HCT116 (cell line): ENCODE results near the gene ST3GAL6. TPM values are rescaled to one million over a fixed set of nuclear protein-coding genes. Genes with fewer than 3 reads are reported as not detected.

Source experiments
- ATAC-seq: fragments of 200-7000 bp; cut with Tn5 transposase; 2 replicates; pipeline ENCODE4 v1.9.1; 2020; ENCODE audit warnings: mild to moderate bottlenecking, moderate library complexity
- BruUV-seq: library from RNA; stranded (reverse); fragments of 400-500 nt; replicated peaks from 2 replicates; lab custom pipeline; 2021; lab: Mats Ljungman, UMichigan
- CTCF ChIA-PET: fragments of 300-600 bp; sonication (Branson Sonifier 250); formaldehyde crosslinking; loops from one replicate; lab custom pipeline; 2021; ENCODE audit warnings: antibody characterized with exemption; lab: Charles Lee
- POLR2A ChIA-PET: fragments of 300-600, 350-600 bp; sonication (Branson Sonifier 250); formaldehyde crosslinking; loops from one replicate; lab custom pipeline; 2021; ENCODE audit warnings: antibody characterized with exemption; lab: Charles Lee
- RAD21 ChIA-PET, 2 experiments: fragments of 300-600 bp; sonication (Branson Sonifier 250); formaldehyde crosslinking; loops; one replicate each; lab custom pipeline; 2023; ENCODE audit warnings: low total read pairs in 2 of 2; ENCODE audit not compliant: uncharacterized antibody in 2 of 2, unreplicated experiment in 2 of 2, low non-redundant PET in 1 of 2; lab: Charles Lee
- DNase-seq: peaks from one replicate; pipeline ENCODE4 v3.0.0-alpha.2; 2010; ENCODE audit warnings: low read depth, low spot score
- H2AFZ ChIP-seq: fragments of 200-600 bp; shearing (Covaris generic), sonication (generic); 2 replicates; pipeline ENCODE4 v1.6.1; 2017; ENCODE audit warnings: low read depth, mixed run types, mixed read lengths, antibody characterized with exemption, low read length; ENCODE audit not compliant: poor library complexity, severe bottlenecking
- H3K27ac ChIP-seq: 2 replicates; pipeline ENCODE4 v1.5.1; 2012; ENCODE audit warnings: low read depth, low read length
- H3K27me3 ChIP-seq: fragments of 200-600 bp; sonication (generic); 2 replicates; pipeline ENCODE4 v1.6.1; 2016; ENCODE audit warnings: mixed run types, low read length, mixed read lengths; ENCODE audit not compliant: insufficient read depth
- H3K36me3 ChIP-seq, 2 experiments: fragments of 200-500 bp in 1 of 2; fragments of 200-600 bp in 1 of 2; sonication (Bioruptor generic) in 1 of 2; sonication (generic) in 1 of 2; 2 replicates each; pipeline versions ENCODE4 v1.5.1 to v1.6.1; 2014 to 2016; ENCODE audit warnings: low read length in 2 of 2, inconsistent platforms in 1 of 2, mixed read lengths in 1 of 2, mixed run types in 1 of 2; ENCODE audit not compliant: insufficient read depth in 2 of 2, control insufficient read depth in 1 of 2
- H3K4me1 ChIP-seq, 2 experiments: fragments of 200-600 bp in 1 of 2; sonication (generic) in 1 of 2; 2 replicates each; pipeline versions ENCODE4 v1.5.1 to v1.6.1; 2012 to 2017; ENCODE audit warnings: low read length in 2 of 2, inconsistent platforms in 1 of 2, mild to moderate bottlenecking in 1 of 2, mixed read lengths in 1 of 2, mixed run types in 1 of 2, moderate library complexity in 1 of 2; ENCODE audit not compliant: insufficient read depth in 2 of 2, control insufficient read depth in 1 of 2
- H3K4me2 ChIP-seq: fragments of 200-600 bp; sonication (generic); 2 replicates; pipeline ENCODE4 v1.6.1; 2017; ENCODE audit warnings: mixed run types, low read length, mixed read lengths
- H3K4me3 ChIP-seq, 2 experiments: fragments of 200-600 bp in 1 of 2; sonication (generic) in 1 of 2; replicated peaks in 1 of 2; 2 replicates each; pipeline ENCODE4 v1.5.1; 2011 to 2016; ENCODE audit warnings: low read length in 2 of 2, control low read depth in 1 of 2, low read depth in 1 of 2, mild to moderate bottlenecking in 1 of 2, mixed read lengths in 1 of 2, mixed run types in 1 of 2
- H3K79me2 ChIP-seq: fragments of 200-600 bp; sonication (generic); 2 replicates; pipeline ENCODE4 v1.6.1; 2017; ENCODE audit warnings: mild to moderate bottlenecking, mixed run types, low read length, moderate library complexity, mixed read lengths; ENCODE audit not compliant: insufficient read depth
- H3K9ac ChIP-seq: fragments of 200-600 bp; sonication (generic); 2 replicates; pipeline ENCODE4 v1.6.1; 2016; ENCODE audit warnings: low read length, mixed read lengths
- H3K9me2 ChIP-seq: fragments of 200-600 bp; sonication (generic), shearing (Covaris generic); 2 replicates; pipeline ENCODE4 v1.6.1; 2017; ENCODE audit warnings: mixed run types, mild to moderate bottlenecking, moderate library complexity; ENCODE audit not compliant: insufficient read depth
- H3K9me3 ChIP-seq, 2 experiments: fragments of 200-500 bp in 1 of 2; fragments of 200-600 bp in 1 of 2; sonication (Bioruptor generic) in 1 of 2; sonication (generic) in 1 of 2; 2 replicates each; pipeline ENCODE4 v1.6.1; 2014 to 2017; ENCODE audit warnings: low read length in 2 of 2, mixed read lengths in 2 of 2, inconsistent platforms in 1 of 2, low read depth in 1 of 2, mild to moderate bottlenecking in 1 of 2, mixed run types in 1 of 2, moderate library complexity in 1 of 2; ENCODE audit not compliant: control insufficient read depth in 1 of 2, insufficient read depth in 1 of 2
- H4K20me1 ChIP-seq: fragments of 200-600 bp; sonication (generic), shearing (Covaris generic); 2 replicates; pipeline ENCODE4 v1.6.1; 2017; ENCODE audit warnings: mixed run types, mild to moderate bottlenecking, moderate library complexity; ENCODE audit not compliant: insufficient read depth
- CBX3 ChIP-seq: IDR thresholded peaks from 2 replicates; pipeline ENCODE4 v1.6.1; 2012; ENCODE audit warnings: low read depth
- CEBPB ChIP-seq: IDR thresholded peaks from 2 replicates; pipeline ENCODE4 v1.6.1; 2012; ENCODE audit warnings: low read depth
- CTCF ChIP-seq, 3 experiments: fragments of 200-600 bp in 1 of 3; sonication (generic) in 1 of 3; IDR thresholded peaks in 2 of 3; conservative IDR thresholded peaks in 1 of 3; 2 replicates each; pipeline ENCODE4 v1.5.1; 2012 to 2017; ENCODE audit warnings: low read depth in 2 of 3, low read length in 2 of 3, antibody characterized with exemption in 1 of 3, borderline replicate concordance in 1 of 3, control low read depth in 1 of 3, mild to moderate bottlenecking in 1 of 3, mixed read lengths in 1 of 3, mixed run types in 1 of 3, moderate library complexity in 1 of 3; ENCODE audit not compliant: insufficient read depth in 1 of 3
- EGR1 ChIP-seq: IDR thresholded peaks from 2 replicates; pipeline ENCODE4 v1.6.1; 2012; ENCODE audit warnings: low read depth
- ELF1 ChIP-seq: IDR thresholded peaks from 2 replicates; pipeline ENCODE4 v1.6.1; 2012; ENCODE audit warnings: low read depth, borderline replicate concordance
- EZH2 ChIP-seq: fragments of 200-600 bp; sonication (generic); IDR thresholded peaks from 2 replicates; pipeline ENCODE4 v1.6.1; 2017; ENCODE audit warnings: antibody characterized with exemption, mixed run types
- FOSL1 ChIP-seq: IDR thresholded peaks from 2 replicates; pipeline ENCODE4 v1.6.1; 2012; ENCODE audit warnings: low read depth
- JUND ChIP-seq: IDR thresholded peaks from 2 replicates; pipeline ENCODE4 v1.6.1; 2012
- MAX ChIP-seq: IDR thresholded peaks from 2 replicates; pipeline ENCODE4 v1.6.1; 2012
- POLR2AphosphoS5 ChIP-seq: IDR thresholded peaks from 2 replicates; pipeline ENCODE4 v1.6.1; 2011; ENCODE audit warnings: mild to moderate bottlenecking, low read depth, low read length, moderate library complexity
- RAD21 ChIP-seq: IDR thresholded peaks from 2 replicates; pipeline ENCODE4 v1.6.1; 2012; ENCODE audit warnings: low read depth, mild to moderate bottlenecking
- SP1 ChIP-seq: IDR thresholded peaks from 2 replicates; pipeline ENCODE4 v1.6.1; 2012; ENCODE audit warnings: low read depth
- SRF ChIP-seq: IDR thresholded peaks from 2 replicates; pipeline ENCODE4 v1.6.1; 2012; ENCODE audit warnings: low read depth
- YY1 ChIP-seq: IDR thresholded peaks from 2 replicates; pipeline ENCODE4 v1.6.1; 2011; ENCODE audit warnings: low read length, low read depth, moderate library complexity, mild to moderate bottlenecking; ENCODE audit not compliant: insufficient replicate concordance; ENCODE audit errors: extremely low read depth
- ZBTB33 ChIP-seq: IDR thresholded peaks from 2 replicates; pipeline ENCODE4 v1.6.1; 2011; ENCODE audit warnings: mild to moderate bottlenecking, low read length, moderate library complexity; ENCODE audit not compliant: insufficient replicate concordance; ENCODE audit errors: extremely low read depth
- ZNF274 ChIP-seq: fragments of 200-500 bp; sonication (Bioruptor generic); IDR thresholded peaks from 2 replicates; pipeline ENCODE4 v1.6.1; 2014; ENCODE audit warnings: mild to moderate bottlenecking, low read depth, low read length, inconsistent platforms
- intact Hi-C: fragments of 100-400 bp; cut with micrococcal nuclease; formaldehyde crosslinking; loops from 2 replicates; pipeline ENCODE4 v1.10.0; 2022
- total RNA-seq: library from RNA; stranded (reverse); gene quantifications from one replicate; pipeline ENCODE4 v1.2.1, GENCODE V29; 2021; ENCODE audit not compliant: unreplicated experiment

The ST3GAL6 gene
- total RNA-seq, 1 experiment from 2014 or later, result 10.6 TPM

GRCh38 chr3:98809557-98809956, 46.4 kb downstream of the ST3GAL6 start:
- Histone ChIP-seq H3K4me3 (no peak overlapping the region), H3K4me1 (no peaks in the 10 kb centered on the region), H3K9ac (no peak overlapping the region), H2AFZ (no peak overlapping the region), H3K27ac (no peak overlapping the region), H3K9me2 (no peaks in the 10 kb centered on the region), H4K20me1 (no peaks in the 10 kb centered on the region; the same call in 1 of the 2 replicates), H3K79me2 (peaks cover 60% of the 10 kb centered on the region), H3K4me2 (no peak overlapping the region), H3K36me3 (peaks cover 80% of the 10 kb centered on the region in 2 experiments), H3K9me3 (no peaks in the 10 kb centered on the region), H3K27me3 (no peaks in the 10 kb centered on the region)
- ChIA-PET CTCF (interaction anchor here (10.1 kb wide), 1 partner anchor 208 kb away, joined by 130 read pairs; no protein-coding TSS in a partner anchor), RAD21 (no interaction called here), POLR2A (no interaction called here)
- BruUV-seq, result no TSS peak
- DNase-seq (no peak), ATAC-seq (no peak)
- intact Hi-C loops, result no loop called here
- TF ChIP-seq JUND (no peak; the same call in 1 of the 2 replicates), ZNF274 (no peak), CEBPB (no peak), SRF (no peak), POLR2AphosphoS5 (no peak), CBX3 (no peak), ZBTB33 (no peak), ELF1 (no peak), SP1 (no peak), EZH2 (no peak), YY1 (no peak), RAD21 (no peak), MAX (no peak), CTCF (IDR thresholded peaks at IDR 0.05 in 2 of 3, conservative IDR thresholded peaks at IDR 0.05 in 1 of 3; ENCODE audit: borderline replicate concordance in 1 of 3, insufficient read depth in 1 of 3, low read depth in 2 of 3, low read length in 2 of 3) (no peak), EGR1 (no peak), FOSL1 (no peak)
